ENCODE results near the gene PTGDR2. TPM values are rescaled to one million over a fixed set of nuclear protein-coding genes. Genes with fewer than 3 reads are reported as not detected.

The PTGDR2 gene
- total RNA-seq, 1 donor from 2014 or later: not detected

GRCh38 chr11:60878245-60879101 is 22.7 kb upstream of the PTGDR2 start:
- H3K27me3 ChIP-seq: no peaks in the 10 kb centered on the region
- peak in 1 of 2 donors; percentile 53 for DNase-seq (ENCODE audit: low spot score in 2 of 2)
- no peaks in the 10 kb centered on the region for H3K9me3 ChIP-seq
- H3K36me3 ChIP-seq: peaks cover 5 to 10% of the 10 kb centered on the region in 2 donors
- H3K4me3 ChIP-seq: no peak overlapping the region
- peaks cover 0 to 4% of the 10 kb centered on the region in 2 donors for H3K4me1 ChIP-seq
- peak overlapping the region; percentile 14 to 57 for H3K27ac ChIP-seq
- intact Hi-C loops (cut with DNase I): no loop called here
- no peak for TF ChIP-seq CTCF (IDR thresholded peaks at IDR 0.05)

GRCh38 chr11:60876168-60876485 is 20.4 kb upstream of the PTGDR2 start:
- peaks cover 5 to 7% of the 10 kb centered on the region in 2 donors for H3K36me3 ChIP-seq
- H3K4me1 ChIP-seq: peaks cover 0 to 4% of the 10 kb centered on the region in 2 donors
- H3K27ac ChIP-seq: no peak overlapping the region

GRCh38 chr11:60875366-60876167 is 19.8 kb upstream of the PTGDR2 start:
- no peak for DNase-seq (ENCODE audit: low spot score in 2 of 2)
- Histone ChIP-seq H3K4me1 (peaks cover 0 to 4% of the 10 kb centered on the region in 2 donors), H3K27ac (no peak overlapping the region), H3K9me3 (no peaks in the 10 kb centered on the region), H3K4me3 (no peak overlapping the region), H3K27me3 (no peaks in the 10 kb centered on the region), H3K36me3 (peaks cover 3 to 5% of the 10 kb centered on the region in 2 donors)
- no peak for TF ChIP-seq CTCF (IDR thresholded peaks at IDR 0.05)
- intact Hi-C loops (cut with DNase I): no loop called here

More at GRCh38 chr11:60876168-60876485, 20.4 kb upstream of the PTGDR2 start:
- intact Hi-C loops (cut with DNase I): no loop called here
- DNase-seq (ENCODE audit: low spot score in 2 of 2): peak in 1 of 2 donors; percentile 31
- H3K27me3 ChIP-seq: no peaks in the 10 kb centered on the region
- no peak overlapping the region for H3K4me3 ChIP-seq
- no peaks in the 10 kb centered on the region for H3K9me3 ChIP-seq
- no peak for TF ChIP-seq CTCF (IDR thresholded peaks at IDR 0.05)

GRCh38 chr11:60874421-60875365 is 18.9 kb upstream of the PTGDR2 start:
- TF ChIP-seq CTCF (IDR thresholded peaks at IDR 0.05): no peak

GRCh38 chr11:60873533-60873932 is 17.8 kb upstream of the PTGDR2 start:
- intact Hi-C loops (cut with DNase I): no loop called here

More at GRCh38 chr11:60874421-60875365, 18.9 kb upstream of the PTGDR2 start:
- DNase-seq (ENCODE audit: low spot score in 2 of 2): peak in 1 of 2 donors; percentile 52
- Histone ChIP-seq H3K36me3 (peaks cover 0 to 5% of the 10 kb centered on the region in 2 donors), H3K27me3 (no peaks in the 10 kb centered on the region), H3K27ac (no peak overlapping the region), H3K4me3 (no peak overlapping the region), H3K9me3 (no peaks in the 10 kb centered on the region), H3K4me1 (peaks cover 0 to 4% of the 10 kb centered on the region in 2 donors)
- intact Hi-C loops (cut with DNase I): no loop called here

More at GRCh38 chr11:60873533-60873932, 17.8 kb upstream of the PTGDR2 start:
- no peak for TF ChIP-seq CTCF (IDR thresholded peaks at IDR 0.05)
- Histone ChIP-seq H3K36me3 (peaks cover 0 to 3% of the 10 kb centered on the region in 2 donors), H3K4me3 (no peak overlapping the region), H3K9me3 (no peaks in the 10 kb centered on the region), H3K27me3 (no peaks in the 10 kb centered on the region), H3K4me1 (no peaks in the 10 kb centered on the region), H3K27ac (no peak overlapping the region)
- DNase-seq (ENCODE audit: low spot score in 2 of 2): peak in 1 of 2 donors; percentile 40

All from ascending aorta (tissue), 2 donors.